ENCODE data around the gene PDP2. TPM values are rescaled to one million over a fixed set of nuclear protein-coding genes. Genes with fewer than 3 reads are reported as not detected.

PDP2 gene
- total and polyA plus RNA-seq, 2 of the 4 experiments (the other 2 are of a cell fraction) = 5.3 to 16.8 TPM

DNA sequence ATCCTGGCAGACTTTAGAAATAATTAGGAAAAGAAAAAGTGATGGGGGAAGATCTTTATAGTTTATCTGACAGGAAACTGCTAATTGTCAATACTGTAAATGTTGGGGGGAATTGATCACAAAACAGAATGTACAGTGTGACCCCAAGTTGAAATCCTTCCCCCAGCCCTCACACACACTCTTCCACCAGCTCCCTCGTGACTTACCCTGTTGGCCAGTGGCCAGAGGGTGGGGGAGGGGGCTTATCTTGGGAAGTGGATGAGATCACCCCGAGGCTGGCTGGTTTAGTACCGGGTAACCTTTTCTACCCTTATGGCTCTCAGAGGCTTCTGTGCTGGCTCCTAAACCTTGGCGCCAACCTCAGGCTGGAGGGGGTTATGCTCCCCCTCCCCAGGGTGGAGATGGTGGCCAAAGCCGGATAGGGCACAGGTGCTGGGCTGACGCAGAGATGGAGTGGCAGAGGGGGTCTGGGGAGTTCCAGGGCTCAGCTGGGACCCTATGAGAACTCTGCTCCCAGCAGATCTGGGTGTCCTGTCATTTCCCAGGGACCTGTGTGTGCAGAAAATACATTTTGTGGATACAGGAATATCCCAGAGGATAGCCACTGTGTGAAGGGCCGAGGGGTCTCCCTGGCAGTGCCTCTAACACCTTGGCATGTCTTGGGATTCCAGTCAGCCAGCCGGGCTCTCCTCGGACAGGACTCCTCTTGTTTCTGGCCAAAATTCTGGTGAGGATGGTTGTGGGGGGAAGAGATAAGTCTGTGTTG lies 19.8 kb downstream of the PDP2 start:
- CTCF ChIA-PET = interaction anchor here (1.6 kb wide), 1 partner anchor 28 kb away, joined by 3 read pairs; no protein-coding TSS in a partner anchor
- TF ChIP-seq MAFK (IDR thresholded peaks at IDR 0.05; ENCODE audit: low read depth, low read length) (no peak), CHD1 (IDR thresholded peaks at IDR 0.05; ENCODE audit: low read depth, low read length) (0 out of 2 replicates have a peak, but pooled peaks have one; percentile 70), CEBPB (IDR thresholded peaks at IDR 0.05; ENCODE audit: low read depth, low read length) (no peak), POLR2A (IDR thresholded peaks at IDR 0.05; ENCODE audit: low read depth, low read length) (no peak), RCOR1 (IDR thresholded peaks at IDR 0.05; ENCODE audit: insufficient replicate concordance, low read length) (no peak), NFE2L2 (IDR thresholded peaks at IDR 0.05; ENCODE audit: low read depth, low read length) (no peak), FOS (IDR thresholded peaks at IDR 0.05; ENCODE audit: low read depth, low read length) (0 out of 2 replicates have a peak, but pooled peaks have one; percentile 24), MAZ (IDR thresholded peaks at IDR 0.05; ENCODE audit: borderline replicate concordance, low read depth, low read length) (peak; percentile 58; the same call in 1 of the 2 replicates), SMC3 (IDR thresholded peaks at IDR 0.05; ENCODE audit: low read depth, low read length) (no peak), RAD21 (IDR thresholded peaks at IDR 0.05; ENCODE audit: low read length) (no peak)
- TF ChIP-seq, protein P1, sequence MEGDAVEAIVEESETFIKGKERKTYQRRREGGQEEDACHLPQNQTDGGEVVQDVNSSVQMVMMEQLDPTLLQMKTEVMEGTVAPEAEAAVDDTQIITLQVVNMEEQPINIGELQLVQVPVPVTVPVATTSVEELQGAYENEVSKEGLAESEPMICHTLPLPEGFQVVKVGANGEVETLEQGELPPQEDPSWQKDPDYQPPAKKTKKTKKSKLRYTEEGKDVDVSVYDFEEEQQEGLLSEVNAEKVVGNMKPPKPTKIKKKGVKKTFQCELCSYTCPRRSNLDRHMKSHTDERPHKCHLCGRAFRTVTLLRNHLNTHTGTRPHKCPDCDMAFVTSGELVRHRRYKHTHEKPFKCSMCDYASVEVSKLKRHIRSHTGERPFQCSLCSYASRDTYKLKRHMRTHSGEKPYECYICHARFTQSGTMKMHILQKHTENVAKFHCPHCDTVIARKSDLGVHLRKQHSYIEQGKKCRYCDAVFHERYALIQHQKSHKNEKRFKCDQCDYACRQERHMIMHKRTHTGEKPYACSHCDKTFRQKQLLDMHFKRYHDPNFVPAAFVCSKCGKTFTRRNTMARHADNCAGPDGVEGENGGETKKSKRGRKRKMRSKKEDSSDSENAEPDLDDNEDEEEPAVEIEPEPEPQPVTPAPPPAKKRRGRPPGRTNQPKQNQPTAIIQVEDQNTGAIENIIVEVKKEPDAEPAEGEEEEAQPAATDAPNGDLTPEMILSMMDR (conservative IDR thresholded peaks at IDR 0.05; ENCODE audit: low read depth, low read length) = no peak
- TF ChIP-seq, protein P2, sequence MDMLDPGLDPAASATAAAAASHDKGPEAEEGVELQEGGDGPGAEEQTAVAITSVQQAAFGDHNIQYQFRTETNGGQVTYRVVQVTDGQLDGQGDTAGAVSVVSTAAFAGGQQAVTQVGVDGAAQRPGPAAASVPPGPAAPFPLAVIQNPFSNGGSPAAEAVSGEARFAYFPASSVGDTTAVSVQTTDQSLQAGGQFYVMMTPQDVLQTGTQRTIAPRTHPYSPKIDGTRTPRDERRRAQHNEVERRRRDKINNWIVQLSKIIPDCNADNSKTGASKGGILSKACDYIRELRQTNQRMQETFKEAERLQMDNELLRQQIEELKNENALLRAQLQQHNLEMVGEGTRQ (IDR thresholded peaks at IDR 0.05; ENCODE audit: low read depth, low read length) = peak; percentile 76
- TF ChIP-seq, protein P3, sequence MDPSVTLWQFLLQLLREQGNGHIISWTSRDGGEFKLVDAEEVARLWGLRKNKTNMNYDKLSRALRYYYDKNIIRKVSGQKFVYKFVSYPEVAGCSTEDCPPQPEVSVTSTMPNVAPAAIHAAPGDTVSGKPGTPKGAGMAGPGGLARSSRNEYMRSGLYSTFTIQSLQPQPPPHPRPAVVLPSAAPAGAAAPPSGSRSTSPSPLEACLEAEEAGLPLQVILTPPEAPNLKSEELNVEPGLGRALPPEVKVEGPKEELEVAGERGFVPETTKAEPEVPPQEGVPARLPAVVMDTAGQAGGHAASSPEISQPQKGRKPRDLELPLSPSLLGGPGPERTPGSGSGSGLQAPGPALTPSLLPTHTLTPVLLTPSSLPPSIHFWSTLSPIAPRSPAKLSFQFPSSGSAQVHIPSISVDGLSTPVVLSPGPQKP (IDR thresholded peaks at IDR 0.05; ENCODE audit: borderline replicate concordance, low read depth, low read length) = no peak

More for the DNA sequence above, 19.8 kb downstream of the PDP2 start:
- Histone ChIP-seq H3K27me3 (ENCODE audit: control insufficient read depth, insufficient read depth, low read length) (no peaks in the 10 kb centered on the region), H3K4ac (ENCODE audit: low read depth, low read length) (peak overlapping the region; percentile 90), H2AK5ac (ENCODE audit: low read depth, low read length) (peak overlapping the region; percentile 89), H3K14ac (replicated peaks; ENCODE audit: low read depth, low read length) (peak overlapping the region; percentile 93), H3K4me1 (ENCODE audit: control insufficient read depth, insufficient read depth, low read length) (peaks cover 42% of the 10 kb centered on the region), H3K4me3 (ENCODE audit: insufficient read depth, low read depth, low read length) (no peak overlapping the region), H2AK9ac (replicated peaks; ENCODE audit: low read depth, low read length, poor library complexity) (peak overlapping the region; percentile 47), H4K8ac (ENCODE audit: low read depth in 2 of 2, low read length in 2 of 2) (peak overlapping the region; percentile 48 to 81), H3K36me3 (ENCODE audit: control insufficient read depth, insufficient read depth, low read length) (no peaks in the 10 kb centered on the region), H4K5ac (ENCODE audit: low read depth, low read length) (peak overlapping the region; percentile 90), H3K56ac (ENCODE audit: extremely low read depth, insufficient read depth, low read length) (peak overlapping the region; percentile 41), H2BK5ac (ENCODE audit: low read depth, low read length, poor library complexity, severe bottlenecking) (peak overlapping the region; percentile 90), H3K9me1 (ENCODE audit: insufficient read depth, low read length) (peaks cover 41% of the 10 kb centered on the region), H2AFZ (replicated peaks; ENCODE audit: low read length, poor library complexity) (peak overlapping the region; percentile 70), H3K18ac (ENCODE audit: low read depth, low read length) (peak overlapping the region; percentile 93), H2BK20ac (ENCODE audit: low read depth, low read length) (peak overlapping the region; percentile 89), H4K91ac (ENCODE audit: insufficient read depth, low read depth, low read length) (peak overlapping the region; percentile 92), H3K9me3 (ENCODE audit: control insufficient read depth, insufficient read depth, low read length) (no peaks in the 10 kb centered on the region), H4K20me1 (ENCODE audit: insufficient read depth, low read length) (no peaks in the 10 kb centered on the region), H3K23ac (ENCODE audit: low read depth, low read length) (peak overlapping the region; percentile 57), H2BK120ac (ENCODE audit: low read depth, low read length) (peak overlapping the region; percentile 92), H3K79me1 (ENCODE audit: low read depth in 1 of 2, low read length in 2 of 2) (peaks cover 0 to 10% of the 10 kb centered on the region in 2 experiments; a peak in 2 of 4 replicates), H3K9ac (ENCODE audit: low read depth, low read length) (peak overlapping the region; percentile 51), H3K4me2 (ENCODE audit: low read depth, low read length) (peak overlapping the region; percentile 74), H2BK15ac (ENCODE audit: low read depth, low read length) (peak overlapping the region; percentile 67; the same call in 2 of the 3 replicates), H3K27ac (ENCODE audit: insufficient read depth, low read length) (peak overlapping the region; percentile 95)
- dilution Hi-C loops (cut with HindIII; ENCODE audit: low sequenced_read_pairs, unreplicated experiment) (no loop called here), intact Hi-C loops (cut with micrococcal nuclease) (loop anchor here (10.0 kb wide), 1 partner anchor 255 kb away; the partner anchor contains the start of genes B3GNT9, FBXL8 and TRADD), in situ Hi-C loops (cut with MboI; ENCODE audit: low sequenced_read_pairs) (loop anchor here (5.0 kb wide), 1 partner anchor 32 kb away; the partner anchor contains the start of gene CIAO2B)
- no TSS peak for BruUV-seq (replicated peaks)
- WGBS, 2 experiments (ENCODE audit: extremely low coverage in 2 of 2, insufficient read length in 1 of 2) = 20% methylated on average over 1 of the region's 9 CpGs; no CpG with 5 or more reads in 1 of the 2 experiments
- ATAC-seq (ENCODE audit: low read depth) (peak; percentile 59), DNase-seq (peak; percentile 79)
- POLR2A ChIA-PET (ENCODE audit: unreplicated experiment) = interaction anchor here (0.5 kb wide), 1 partner anchor 38 kb away, joined by 3 read pairs; no protein-coding TSS in a partner anchor
